Mucosa of descending colon (tissue), 3 donors: ENCODE results near the gene MS4A1. TPM values are rescaled to one million over a fixed set of nuclear protein-coding genes. Genes with fewer than 3 reads are reported as not detected.

ENCODE experiments used
- ATAC-seq: fragments of 200-7000 bp; cut with Tn5 transposase; one replicate; pipeline ENCODE4 v1.9.1; 2020; ENCODE audit warnings: mild to moderate bottlenecking, moderate library complexity
- DNase-seq, 3 donors: peaks; one replicate each; pipeline ENCODE4 v3.0.0-alpha.2; 2020
- H3K36me3 ChIP-seq: fragments of 200-600 bp; one replicate; pipeline ENCODE4 v1.8.0; 2021; ENCODE audit warnings: low read depth, mild to moderate bottlenecking
- H3K4me1 ChIP-seq: fragments of 200-600 bp; one replicate; pipeline ENCODE4 v1.8.0; 2021; ENCODE audit warnings: low read depth, mild to moderate bottlenecking
- H3K4me3 ChIP-seq: fragments of 200-600 bp; one replicate; pipeline ENCODE4 v1.8.0; 2021; ENCODE audit warnings: mild to moderate bottlenecking
- H3K9me3 ChIP-seq: fragments of 200-600 bp; one replicate; pipeline ENCODE4 v1.8.0; 2021; ENCODE audit warnings: mild to moderate bottlenecking
- CTCF ChIP-seq: fragments of 200-600 bp; IDR thresholded peaks from one replicate; pipeline ENCODE4 v1.8.0; 2022; ENCODE audit warnings: antibody characterized with exemption, mild to moderate bottlenecking
- intact Hi-C, 2 donors: fragments of 100-400 bp; cut with DNase I in 1 of 2; cut with micrococcal nuclease in 1 of 2; formaldehyde crosslinking; loops; one replicate each; pipeline versions ENCODE4 v1.11.0 to v1.11.1; 2022; cut with DNase I, micrococcal nuclease
- long read RNA-seq, 2 donors: library from polyadenylated mRNA; unstranded; transcript quantifications; one replicate each; pipeline ENCODE4 v2.0.0, GENCODE V29; 2019 to 2021
- total RNA-seq, 3 donors: library from RNA; stranded (reverse); fragmentation: NEBNext Ultra II Directional in 2 of 3; extraction: Animal tissue kit (Norgen Biotek cat#: 25700) in 2 of 3; gene quantifications; one replicate each; pipeline versions ENCODE4 v1.2.1 to v1.2.4, GENCODE V29; 2021 to 2023
- donor health status: DM: no; HTN: no; CAD: no; lungs with moderate emphysema.
- donor health status: DM: no; HTN: no; CAD: no.
- donor health status: DM: no; HTN: yes; CAD: no.

MS4A1 gene
- 1 to 10 TPM in 2 of 3 donors, not detected in 1; 1.1 to 2.2 TPM for total RNA-seq
- long read RNA-seq, donor 1, partial matches to known transcripts: 0 of 1 reads
- long read RNA-seq, donor 1, other reads (novel, unspliced or antisense): 0 of 1 reads
- long read RNA-seq, donor 2: 0 reads

- H3K4me3 ChIP-seq: no peak within 1 kb of the TSS
- ATAC-seq: peak; percentile 78
- H3K4me1 ChIP-seq: no peaks in the 10 kb centered on the region
- no peak for TF ChIP-seq CTCF
- intact Hi-C loops: no loop called here
- no peaks in the 10 kb centered on the region for H3K9me3 ChIP-seq
- H3K36me3 ChIP-seq: no peaks in the 10 kb centered on the region
- DNase-seq: no peak
Observed at GRCh38 chr11:60455531-60456042, at the start of gene MS4A1. TSS of gene MS4A1 (plus strand) at chr11:60455847. CDS start at chr11:60462375, 6,528 bp downstream.

GRCh38 chr11:60420015-60420414 is 35.6 kb upstream of the MS4A1 start:
- no peak overlapping the region for H3K4me3 ChIP-seq
- TF ChIP-seq CTCF: no peak
- H3K9me3 ChIP-seq: peaks cover 4% of the 10 kb centered on the region
- DNase-seq (no peak), ATAC-seq (no peak)
- intact Hi-C loops: no loop called here
- H3K36me3 ChIP-seq: no peaks in the 10 kb centered on the region
- H3K4me1 ChIP-seq: no peaks in the 10 kb centered on the region

- intact Hi-C loops: no loop called here
- H3K4me1 ChIP-seq: no peaks in the 10 kb centered on the region
- peaks cover 4% of the 10 kb centered on the region for H3K9me3 ChIP-seq
- no peaks in the 10 kb centered on the region for H3K36me3 ChIP-seq
- H3K4me3 ChIP-seq: no peak overlapping the region
- ATAC-seq (no peak), DNase-seq (no peak)
- no peak for TF ChIP-seq CTCF
Observed at GRCh38 chr11:60422609-60423008, 33.0 kb upstream of the MS4A1 start.

- H3K4me3 ChIP-seq: no peak overlapping the region
- intact Hi-C loops: no loop called here
- no peak for TF ChIP-seq CTCF
- no peaks in the 10 kb centered on the region for H3K36me3 ChIP-seq
- no peak for DNase-seq
- ATAC-seq: no peak
- H3K9me3 ChIP-seq: no peaks in the 10 kb centered on the region
- H3K4me1 ChIP-seq: no peaks in the 10 kb centered on the region
Observed at GRCh38 chr11:60428517-60428916, 27.1 kb upstream of the MS4A1 start.

- ATAC-seq: no peak
- intact Hi-C loops: no loop called here
- DNase-seq: no peak
- no peaks in the 10 kb centered on the region for H3K36me3 ChIP-seq
- H3K4me3 ChIP-seq: no peak within 1 kb of the TSS
- H3K4me1 ChIP-seq: no peaks in the 10 kb centered on the region
- TF ChIP-seq CTCF: no peak
- H3K9me3 ChIP-seq: no peaks in the 10 kb centered on the region
Observed at GRCh38 chr11:60429272-60429671, 26.4 kb upstream of the MS4A1 start, which contains the start of gene MS4A5. TSS of gene MS4A5 (plus strand) at chr11:60429572. CDS start at chr11:60429675, 103 bp downstream.
